T-helper 22 cell (primary cell): Measurements from ENCODE around the gene PPP1CA.

Experiments
- DNase-seq: peaks from one replicate; pipeline ENCODE4 v3.0.0-alpha.2; 2020; ENCODE audit warnings: low read depth

PPP1CA gene

GRCh38 chr11:67382276-67383136, 19.2 kb downstream of the PPP1CA start:
- DNase-seq = peak; percentile 64

- no peak for DNase-seq
These were observed 20.2 kb downstream of the PPP1CA start for GRCh38 chr11:67381244-67381972.

DNA sequence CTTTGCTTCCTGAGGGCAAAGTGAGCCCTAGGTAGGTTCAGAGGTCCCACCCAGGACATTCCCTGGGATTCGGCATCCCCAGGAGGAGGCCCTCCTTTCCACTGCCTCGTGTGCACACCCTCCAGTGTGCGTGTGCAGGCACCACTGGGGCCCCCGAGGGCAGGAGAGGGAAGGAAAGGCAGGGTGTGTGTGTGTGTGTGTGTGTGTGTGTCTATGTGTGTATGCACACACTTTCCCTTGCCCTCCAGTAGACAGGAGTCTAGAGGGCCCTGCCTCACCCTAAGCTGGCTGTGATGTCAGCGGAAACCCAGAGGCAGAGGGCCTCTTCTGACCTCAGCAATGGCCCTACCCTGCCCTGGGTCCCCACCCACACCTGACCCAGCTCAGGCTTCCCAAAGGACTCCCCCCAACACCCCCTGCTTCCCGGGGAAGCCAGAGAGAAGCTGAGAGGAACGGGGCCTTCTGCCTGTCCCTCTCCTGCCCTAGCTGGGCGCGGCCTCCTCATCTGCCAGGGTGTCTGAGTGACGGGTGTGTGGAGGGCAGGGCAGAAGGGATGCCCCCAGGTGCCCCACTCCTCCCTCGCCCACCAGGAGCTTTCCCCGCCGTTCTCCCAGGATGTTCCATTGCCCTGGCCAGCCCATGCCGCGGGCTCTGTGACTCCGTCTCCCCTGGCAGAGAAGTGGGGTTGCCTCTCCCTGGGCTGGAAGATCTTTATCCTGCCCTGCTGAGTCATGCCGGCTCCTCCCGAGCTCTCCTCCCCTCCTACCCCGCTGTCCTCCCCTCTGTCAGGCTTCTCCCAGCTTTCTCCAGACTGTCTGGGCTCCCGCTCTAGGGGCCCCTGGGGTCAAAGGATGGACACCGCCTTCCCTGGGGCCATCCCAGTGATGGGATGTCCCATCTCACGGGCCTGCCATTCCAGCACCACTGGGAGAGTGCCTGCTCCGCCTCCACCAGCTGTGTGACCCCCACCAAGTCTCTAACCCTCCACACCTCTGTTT, 22.3 kb downstream of the PPP1CA start:
- DNase-seq = no peak

DNA sequence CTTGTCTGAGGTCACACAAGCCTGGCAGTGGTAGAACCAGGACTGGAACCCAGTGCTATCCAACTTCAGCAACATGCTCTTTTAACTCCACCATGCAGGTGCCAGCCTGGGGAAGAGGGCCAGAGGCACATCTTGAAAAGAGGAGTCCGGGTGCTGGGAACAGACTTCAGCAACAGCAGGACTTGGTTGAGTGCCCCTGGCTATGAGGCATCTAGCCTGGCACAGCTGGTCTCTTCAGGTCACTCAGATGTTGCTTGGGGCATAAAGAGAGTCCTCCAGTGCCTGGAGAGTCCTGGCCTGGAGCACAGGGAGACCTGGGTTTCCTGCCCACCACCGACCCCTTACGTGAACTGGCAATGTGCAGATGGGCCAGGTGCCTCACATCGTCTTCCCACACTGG, 23.1 kb downstream of the PPP1CA start:
- DNase-seq = no peak

- no peak for DNase-seq
These were observed 24.5 kb downstream of the PPP1CA start for GRCh38 chr11:67376873-67377808.

GRCh38 chr11:67376063-67376820, 25.4 kb downstream of the PPP1CA start:
- DNase-seq = no peak

DNA sequence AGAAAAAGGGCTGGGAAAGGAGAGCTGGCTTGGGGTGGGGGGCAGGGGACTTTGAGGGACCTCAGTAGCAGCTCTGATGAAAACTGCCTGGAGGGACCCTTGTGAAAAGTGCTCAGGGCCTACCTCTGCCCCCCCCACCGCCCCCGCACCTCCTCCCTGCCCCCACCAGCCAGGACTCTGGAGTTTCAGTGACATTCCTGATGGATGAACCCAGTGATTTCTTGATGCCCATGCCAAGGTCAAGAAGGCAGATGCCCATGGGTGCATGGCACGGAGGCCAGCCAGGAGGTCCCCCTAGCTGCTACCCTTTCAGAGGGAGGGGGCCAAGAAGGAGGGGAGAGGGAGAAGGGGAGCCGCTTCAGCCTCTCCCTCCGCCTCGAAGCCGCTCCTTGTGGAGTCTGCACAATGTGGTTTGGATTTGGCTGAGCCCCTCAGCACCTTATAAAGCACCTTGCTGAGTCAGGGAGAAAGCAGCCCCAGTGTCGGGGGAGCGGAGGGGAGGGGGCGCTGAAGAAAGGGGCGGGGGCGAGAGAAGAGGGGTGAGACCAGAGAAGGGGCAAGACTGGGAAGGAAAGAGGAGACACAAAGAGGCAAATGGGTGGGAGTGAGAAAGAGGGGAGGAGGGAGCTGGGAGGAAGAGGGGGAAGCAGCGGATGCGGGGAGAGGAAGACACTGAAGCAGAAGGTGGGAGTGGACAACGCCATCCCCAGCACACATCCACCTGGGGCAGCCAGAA, 26.2 kb downstream of the PPP1CA start:
- no peak for DNase-seq

- no peak for DNase-seq
These were observed 26.9 kb downstream of the PPP1CA start for GRCh38 chr11:67374571-67375281.

DNA sequence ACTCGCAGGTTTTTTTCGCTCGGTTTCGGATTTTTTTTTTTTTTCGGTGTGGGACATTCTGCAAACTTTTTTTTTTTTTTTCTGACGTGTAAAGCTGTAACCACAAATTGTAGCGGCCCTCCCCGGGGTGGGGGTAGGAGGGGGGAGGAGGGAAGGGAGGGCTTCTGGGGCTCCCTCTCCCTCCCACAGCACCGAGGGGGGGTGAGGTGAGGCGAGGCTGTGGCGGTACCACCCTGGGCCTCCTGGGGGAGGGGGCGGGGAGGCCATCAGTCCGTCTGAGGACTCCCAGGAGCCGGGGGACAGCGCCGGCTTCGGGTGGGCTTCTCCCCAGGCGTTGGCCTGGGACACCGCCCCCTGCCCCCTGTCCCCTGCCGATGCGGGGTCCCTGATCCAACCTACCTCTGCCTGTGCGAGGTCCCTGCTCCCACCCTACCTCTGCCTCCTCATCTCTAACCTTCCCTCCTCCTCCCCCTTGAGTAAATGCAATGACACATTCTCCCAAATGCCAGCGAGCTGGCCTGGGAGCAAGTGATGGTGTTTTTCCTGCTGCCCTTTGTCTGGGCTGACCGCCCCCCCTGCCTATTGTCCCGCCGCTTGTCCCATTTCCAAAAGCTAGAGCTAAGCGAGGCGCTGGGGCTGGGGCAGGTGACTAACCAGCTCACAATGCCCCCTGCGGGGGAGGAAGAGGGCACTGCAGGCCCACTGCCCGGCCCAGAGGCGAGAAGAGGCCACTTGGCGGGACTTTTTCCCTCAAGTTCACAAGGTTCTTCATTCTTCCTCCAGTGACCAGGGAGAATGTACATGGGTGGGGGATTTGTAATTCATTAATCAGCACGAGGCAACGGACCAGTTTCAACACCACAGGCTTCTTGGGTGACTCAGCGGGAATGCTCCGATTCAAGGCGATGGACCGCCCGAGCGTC, 27.7 kb downstream of the PPP1CA start:
- DNase-seq = peak; percentile 91

- no peak for DNase-seq
These were observed 28.5 kb downstream of the PPP1CA start, which contains the start of gene CLCF1 for GRCh38 chr11:67372993-67373647. Gene CLCF1 (minus strand): TSS chr11:67373598. CDS start chr11:67373539, 59 bp downstream.

GRCh38 chr11:67372321-67372992, 29.2 kb downstream of the PPP1CA start:
- DNase-seq = no peak

- no peak for DNase-seq
These were observed 29.7 kb downstream of the PPP1CA start for GRCh38 chr11:67371911-67372320.

DNA sequence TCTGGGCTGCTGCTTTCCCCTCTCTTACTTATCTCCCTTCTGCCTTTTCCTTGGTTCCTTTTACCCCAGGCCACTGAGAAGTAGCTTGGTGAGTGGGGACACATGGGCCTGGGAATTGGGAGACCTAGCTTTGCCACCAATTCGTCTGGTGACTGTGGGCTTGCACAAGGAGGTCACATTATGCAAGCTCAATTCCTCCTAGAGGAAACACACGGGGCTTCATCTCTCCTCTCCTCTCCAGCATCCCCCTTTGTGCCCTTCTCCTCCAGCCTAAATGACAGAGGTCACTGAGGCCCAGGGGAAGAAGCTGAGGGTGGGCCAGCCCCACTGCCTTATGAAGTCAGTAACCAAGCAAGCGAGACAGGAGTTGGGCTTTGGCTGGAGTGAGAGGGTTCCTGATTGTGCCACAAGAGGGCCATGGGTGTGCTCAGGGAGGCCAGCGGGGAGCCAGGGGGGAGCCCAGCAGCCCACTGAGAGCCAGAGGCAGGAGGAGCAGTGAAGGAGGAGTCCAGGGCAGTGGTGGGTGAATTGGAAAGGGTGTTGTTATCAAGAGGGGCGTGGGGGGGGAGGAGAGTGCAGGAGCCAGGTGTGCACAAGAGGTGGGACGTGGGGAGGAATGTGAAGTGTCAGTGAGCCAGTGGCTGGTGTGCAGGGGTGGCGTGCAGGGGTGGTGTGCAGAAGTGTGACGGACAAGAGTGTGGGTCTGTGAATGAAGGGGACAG, 30.3 kb downstream of the PPP1CA start:
- DNase-seq = no peak

GRCh38 chr11:67370351-67371076, 31.1 kb downstream of the PPP1CA start:
- DNase-seq = no peak

GRCh38 chr11:67369801-67370284, 31.8 kb downstream of the PPP1CA start:
- no peak for DNase-seq
